Neural cell (in vitro differentiated cells): ENCODE data around the gene CNIH1.

Experiments used
- CTCF ChIP-seq: fragments of 450-650 bp; IDR thresholded peaks from 2 replicates; pipeline ENCODE4 v1.5.1; 2014; ENCODE audit warnings: antibody characterized with exemption, mild to moderate bottlenecking, moderate library complexity; ENCODE audit not compliant: poor library complexity, severe bottlenecking
- EZH2 ChIP-seq: fragments of 200-600, 300-800 bp; shearing (Covaris generic), sonication (generic); IDR thresholded peaks from 2 replicates; pipeline ENCODE4 v1.6.1; 2014; ENCODE audit warnings: antibody characterized with exemption, low read length, borderline replicate concordance, mild to moderate bottlenecking; ENCODE audit not compliant: insufficient read depth, poor library complexity, severe bottlenecking
- RAD21 ChIP-seq: fragments of 450-650 bp; conservative IDR thresholded peaks from 2 replicates; pipeline ENCODE4 v1.6.1; 2014; ENCODE audit warnings: antibody characterized with exemption, mild to moderate bottlenecking, moderate library complexity
- TAF1 ChIP-seq: IDR thresholded peaks from 2 replicates; pipeline ENCODE4 v1.6.1; 2012; ENCODE audit warnings: low read depth

GRCh38 chr14:54435500-54435981 is 5.6 kb downstream of the CNIH1 start:
- TF ChIP-seq CTCF (no peak), TAF1 (no peak), RAD21 (no peak), EZH2 (no peak)
